Measurements from ENCODE around the gene IRAK3.
"Not testable (repeated sequence)": the region's sequence is repeated elsewhere in the genome, so short reads cannot be mapped to it uniquely, and the experiment has no call there.

IRAK3 gene

DNA sequence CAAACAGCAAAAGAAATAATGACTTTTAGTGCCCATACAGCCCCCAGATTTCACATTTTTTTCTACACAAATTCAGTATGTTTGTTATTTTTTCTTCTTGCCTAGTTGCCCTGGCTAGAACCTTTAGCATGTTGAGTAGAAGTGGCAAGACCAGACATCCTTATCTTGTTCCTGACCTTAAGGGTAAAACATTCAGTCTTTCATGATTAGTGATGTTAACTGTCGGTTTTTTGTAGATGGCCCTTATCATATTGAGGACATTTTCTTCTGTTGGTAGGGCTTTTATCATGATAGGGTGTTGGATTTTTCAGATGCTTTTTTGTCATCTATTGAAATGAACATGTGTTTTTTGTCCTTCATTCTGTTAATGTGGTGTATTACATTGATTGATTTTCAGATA lies 17.1 kb downstream of the IRAK3 start:
- no peak for DNase-seq (ENCODE audit: low read depth in 2 of 2, low spot score in 1 of 2)

DNA sequence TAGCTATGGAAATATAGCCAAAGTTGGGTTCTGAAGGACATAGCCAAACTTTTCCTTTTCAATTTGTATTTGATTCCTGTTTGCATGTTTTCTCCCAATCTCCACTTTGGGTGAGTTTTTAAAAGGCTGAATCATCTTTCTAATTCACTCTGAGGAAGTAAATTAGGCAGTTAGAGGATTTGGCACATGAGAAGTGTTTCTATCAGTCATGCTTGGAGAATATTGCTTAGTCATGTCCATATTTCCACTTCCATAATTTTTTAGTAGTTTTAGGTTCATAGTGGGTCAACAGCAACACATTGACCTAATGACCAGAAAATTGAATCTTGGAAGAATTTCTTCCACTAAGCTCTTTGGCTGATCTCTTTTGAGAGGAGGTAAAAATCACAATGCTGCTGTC lies 21.8 kb downstream of the IRAK3 start:
- DNase-seq (ENCODE audit: low read depth in 2 of 2, low spot score in 1 of 2): no peak

DNA sequence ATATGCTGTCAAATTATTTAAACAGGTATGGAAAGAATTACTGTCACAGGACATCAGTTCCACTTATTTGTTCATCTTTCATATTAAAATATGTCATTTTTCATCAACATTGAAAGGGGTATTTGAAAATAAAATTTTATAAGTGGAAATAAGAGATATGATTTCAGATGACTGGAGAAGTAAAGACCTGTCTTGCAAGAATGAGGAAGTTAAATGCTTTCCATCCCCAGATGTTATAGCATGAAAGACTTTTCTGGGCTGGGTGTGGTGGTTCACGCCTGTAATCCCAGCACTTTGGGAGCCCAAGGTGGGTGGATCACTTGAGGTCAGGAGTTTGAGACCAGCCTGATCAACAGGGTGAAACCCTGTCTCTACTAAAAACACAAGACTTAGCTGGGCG lies 22.6 kb downstream of the IRAK3 start:
- not testable (repeated sequence) for DNase-seq (ENCODE audit: low read depth in 2 of 2, low spot score in 1 of 2)

DNA sequence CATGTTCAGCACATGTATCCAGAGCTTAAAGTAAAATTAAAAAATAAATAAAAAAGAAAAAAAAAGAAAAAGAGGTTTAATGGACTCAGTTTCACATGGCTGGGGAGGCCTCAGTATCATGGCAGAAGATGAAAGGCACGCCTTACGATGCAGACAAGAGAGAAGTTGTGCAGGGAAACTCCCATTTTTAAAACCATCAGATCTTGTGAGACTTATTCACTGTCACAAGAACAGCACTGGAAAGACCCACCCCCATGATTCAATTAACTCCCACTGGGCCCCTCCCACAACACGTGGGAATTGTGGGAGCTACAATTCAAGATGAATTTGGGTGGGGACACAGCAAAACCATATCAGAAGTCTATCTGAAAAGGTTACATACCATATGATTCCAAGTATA lies 24.0 kb downstream of the IRAK3 start:
- not testable (repeated sequence) for DNase-seq (ENCODE audit: low read depth in 2 of 2, low spot score in 1 of 2)

GRCh38 chr12:66217342-66217917 lies 28.4 kb downstream of the IRAK3 start:
- no peak for DNase-seq (ENCODE audit: low read depth in 2 of 2, low spot score in 1 of 2)

GRCh38 chr12:66228462-66228861 lies 39.4 kb downstream of the IRAK3 start:
- DNase-seq (ENCODE audit: low read depth in 2 of 2, low spot score in 1 of 2): no peak

GRCh38 chr12:66232263-66232662 lies 43.2 kb downstream of the IRAK3 start:
- DNase-seq (ENCODE audit: low read depth in 2 of 2, low spot score in 1 of 2): no peak

DNA sequence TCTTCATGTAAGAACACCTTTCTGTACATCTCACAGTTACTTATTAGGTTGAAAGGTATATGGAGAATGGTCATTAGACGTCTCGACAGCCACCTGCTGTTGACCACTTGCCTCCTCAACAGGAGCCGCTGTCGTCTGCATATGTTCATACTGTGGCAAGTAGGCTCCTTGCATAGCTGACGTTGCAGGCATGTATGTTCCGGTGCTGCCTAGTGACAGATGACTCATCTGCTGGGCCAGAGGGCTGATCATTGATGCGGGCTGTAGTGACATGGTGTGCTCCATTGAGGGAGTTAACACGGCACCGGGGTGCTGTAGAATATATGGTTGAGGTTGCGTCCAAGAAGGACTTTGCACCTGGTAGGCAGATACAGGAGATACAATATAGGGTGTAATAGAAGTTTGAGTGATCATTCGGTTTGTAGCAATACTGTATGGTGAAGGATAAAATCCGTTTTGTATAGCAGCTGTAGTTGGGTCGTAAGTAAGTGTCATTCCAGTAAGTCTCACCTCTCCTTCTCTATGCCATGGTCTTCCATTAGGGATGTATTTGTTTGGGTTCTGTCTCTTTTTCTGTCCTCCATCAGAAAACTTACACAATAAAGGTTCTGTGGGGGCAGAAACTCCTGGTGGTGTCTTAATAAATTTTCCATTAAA lies 45.2 kb downstream of the IRAK3 start:
- DNase-seq (ENCODE audit: low read depth in 2 of 2, low spot score in 1 of 2): not testable (repeated sequence)

GRCh38 chr12:66234773-66235625 lies 46.0 kb downstream of the IRAK3 start:
- not testable (repeated sequence) for DNase-seq (ENCODE audit: low read depth in 2 of 2, low spot score in 1 of 2)

- DNase-seq (ENCODE audit: low read depth in 2 of 2, low spot score in 1 of 2): no peak
These were observed 46.7 kb downstream of the IRAK3 start for GRCh38 chr12:66235626-66236281.

GRCh38 chr12:66236282-66236675 lies 47.3 kb downstream of the IRAK3 start:
- not testable (repeated sequence) for DNase-seq (ENCODE audit: low read depth in 2 of 2, low spot score in 1 of 2)

DNA sequence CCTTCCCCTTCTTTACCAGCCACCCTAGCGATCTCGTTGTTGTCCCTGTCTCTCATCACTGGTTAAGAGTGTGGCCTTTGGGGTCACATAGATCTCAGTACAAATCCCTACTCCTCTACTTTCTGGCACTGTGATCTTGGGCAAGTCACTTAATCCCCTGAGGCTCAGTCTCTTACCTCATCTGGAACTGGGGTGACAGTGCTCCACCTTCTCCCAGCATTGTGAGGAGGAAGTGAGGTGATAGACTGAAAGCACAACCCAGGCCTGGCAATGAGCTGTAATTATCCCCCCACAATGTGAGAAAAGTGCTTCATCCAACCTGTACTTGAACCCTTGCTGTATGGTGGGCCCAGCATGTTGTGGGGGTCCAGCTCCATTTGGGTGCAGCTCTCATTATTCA lies 48.0 kb downstream of the IRAK3 start:
- DNase-seq (ENCODE audit: low read depth in 2 of 2, low spot score in 1 of 2): no peak

- DNase-seq (ENCODE audit: low read depth in 2 of 2, low spot score in 1 of 2): no peak
These were observed 48.6 kb downstream of the IRAK3 start for GRCh38 chr12:66237505-66238175.

DNA sequence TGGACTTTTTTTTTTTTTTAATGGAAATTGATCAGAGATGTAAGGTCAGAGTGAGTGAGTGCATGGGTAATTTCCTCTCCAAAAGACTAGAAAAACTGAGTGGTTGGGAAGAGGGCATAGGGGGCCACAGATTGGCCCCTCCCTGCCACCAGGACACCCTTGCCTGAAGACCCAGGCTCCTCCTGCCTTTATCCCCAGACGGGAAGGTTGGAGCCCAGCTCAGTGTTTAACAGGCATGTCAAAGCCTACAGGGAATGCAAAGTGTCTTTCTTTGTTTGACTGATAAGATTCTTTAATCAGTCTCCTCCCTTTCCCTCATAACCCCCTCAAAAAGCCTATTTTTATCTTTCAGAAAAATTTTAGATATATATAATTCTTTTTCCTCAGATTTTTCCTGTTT lies 50.3 kb downstream of the IRAK3 start:
- no peak for DNase-seq (ENCODE audit: low read depth in 2 of 2, low spot score in 1 of 2)

GRCh38 chr12:66240096-66240820 lies 51.2 kb downstream of the IRAK3 start:
- DNase-seq (ENCODE audit: low read depth in 2 of 2, low spot score in 1 of 2): no peak

DNA sequence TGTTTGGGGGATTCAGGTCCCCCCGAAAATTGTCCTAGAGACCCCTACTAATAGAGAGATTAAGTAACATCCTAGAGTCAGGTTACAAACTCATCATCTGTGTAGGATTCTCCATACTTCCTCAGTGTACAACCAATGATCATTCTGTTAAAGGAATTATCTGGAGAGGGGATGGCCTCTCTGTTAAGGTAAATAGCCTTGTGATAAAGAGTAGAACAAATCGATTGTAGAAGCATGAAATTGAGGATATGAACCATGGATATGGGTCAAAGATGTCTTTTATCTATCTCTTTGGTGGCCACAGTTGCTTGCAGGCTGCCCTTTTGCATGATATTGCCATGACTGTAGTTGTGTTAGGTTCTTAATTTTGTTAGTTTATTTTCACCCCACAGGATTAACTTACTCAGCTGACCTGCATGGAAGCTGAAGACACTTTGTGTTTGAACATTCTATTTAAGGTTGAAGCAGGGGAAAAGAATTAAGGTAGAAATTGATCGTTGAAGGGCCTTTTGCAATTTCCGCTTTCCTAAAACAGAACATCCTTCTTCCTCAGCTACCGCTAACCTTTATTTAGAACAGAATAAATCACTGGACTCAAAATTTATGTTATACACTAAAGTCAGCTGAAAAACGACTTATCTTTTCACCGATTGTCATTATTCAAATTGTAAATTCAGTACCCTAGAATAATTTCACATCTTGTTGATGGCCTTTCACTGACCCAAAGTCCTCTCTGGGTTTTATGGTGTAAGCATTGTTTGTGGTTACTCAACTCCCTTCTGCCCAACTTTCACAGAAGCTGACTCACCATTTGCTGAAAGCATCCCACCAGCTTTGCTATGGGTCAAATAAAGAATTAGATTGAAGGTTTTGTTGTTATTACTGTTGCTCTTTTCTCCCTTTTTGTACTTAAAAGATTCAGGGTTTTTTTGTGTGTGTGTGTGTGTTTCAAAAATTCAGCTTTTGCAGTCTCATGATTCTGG lies 52.3 kb downstream of the IRAK3 start:
- no peak for DNase-seq (ENCODE audit: low read depth in 2 of 2, low spot score in 1 of 2)

GRCh38 chr12:66242311-66242710 lies 53.3 kb downstream of the IRAK3 start:
- DNase-seq (ENCODE audit: low read depth in 2 of 2, low spot score in 1 of 2): no peak

DNA sequence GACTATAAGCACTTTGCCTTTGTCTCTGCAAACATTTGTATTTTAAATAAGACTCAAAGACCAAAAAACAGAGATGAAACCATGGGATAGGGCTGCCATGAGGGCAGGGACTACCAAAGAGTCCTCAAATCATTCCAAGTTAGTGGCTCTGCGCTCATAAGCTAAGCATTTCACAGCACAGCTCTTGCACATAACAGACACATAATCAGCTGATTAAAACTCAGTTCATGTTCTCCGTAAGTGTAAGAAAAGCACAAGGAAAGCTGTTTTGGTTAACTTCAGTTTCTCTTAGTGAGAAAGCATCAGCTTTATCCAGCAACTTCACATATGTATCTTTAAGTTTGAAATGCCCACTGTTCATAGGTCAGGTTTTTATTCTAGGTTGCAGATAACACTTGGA lies 54.9 kb downstream of the IRAK3 start:
- no peak for DNase-seq (ENCODE audit: low read depth in 2 of 2, low spot score in 1 of 2)

DNA sequence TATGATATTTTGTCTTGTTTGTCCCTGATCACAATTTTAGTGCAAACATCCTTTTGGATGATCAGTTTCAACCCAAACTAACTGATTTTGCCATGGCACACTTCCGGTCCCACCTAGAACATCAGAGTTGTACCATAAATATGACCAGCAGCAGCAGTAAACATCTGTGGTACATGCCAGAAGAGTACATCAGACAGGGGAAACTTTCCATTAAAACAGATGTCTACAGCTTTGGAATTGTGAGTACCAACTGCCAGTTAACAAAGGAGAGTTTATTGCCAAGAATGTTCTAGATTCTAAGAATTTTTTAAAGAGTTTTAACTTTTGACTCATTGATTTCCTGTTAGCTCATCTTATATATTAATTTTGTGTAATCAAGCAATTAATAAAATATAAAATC lies 55.4 kb downstream of the IRAK3 start:
- DNase-seq (ENCODE audit: low read depth in 2 of 2, low spot score in 1 of 2): no peak
